A549 treated with AZD9567 at 1 μM for 4 hours (cell line): Measurements from ENCODE around the gene ZCCHC13. TPM values are rescaled to one million over a fixed set of nuclear protein-coding genes. Genes with fewer than 3 reads are reported as not detected.

ENCODE experiments used
- total RNA-seq: library from RNA; stranded (reverse); fragments of 200-300 nt; extraction: Qiagen RNA extraction; gene quantifications from 5 replicates; pipeline ENCODE4 v1.2.3, GENCODE V29; 2022; ENCODE audit not compliant: insufficient read depth

Gene ZCCHC13
- total RNA-seq = not detected in 5 replicates

GRCh38 chrX:74304016-74304415 is at the start of gene ZCCHC13:
ZCCHC13 (plus strand) TSS chrX:74304180; CDS start chrX:74304267, 87 bp downstream.

Other genes starting within 250 kb of the ZCCHC13 start
- gene SLC16A2, start 117.3 kb downstream of the ZCCHC13 start, total RNA-seq = 18.3 to 22.3 TPM (median 20.6 TPM) in 5 replicates